Gastrocnemius medialis (tissue), 4 donors: Measurements from ENCODE around the gene GORAB.

Source experiments
- CTCF ChIP-seq, 5 experiments: fragments of 450-650 bp in 3 of 5; fragments of 200-600 bp in 2 of 5; sonication (generic) in 2 of 5; IDR thresholded peaks in 4 of 5; conservative IDR thresholded peaks in 1 of 5; 1 replicate in 4 of 5; 2 replicates in 1 of 5; pipeline ENCODE4 v1.5.1; 2016 to 2019; ENCODE audit warnings: antibody characterized with exemption in 5 of 5, mild to moderate bottlenecking in 3 of 5, moderate library complexity in 3 of 5
- POLR2A ChIP-seq, 2 donors: fragments of 450-650 bp; IDR thresholded peaks; one replicate each; pipeline ENCODE4 v1.6.1; 2017; ENCODE audit warnings: antibody characterized with exemption in 2 of 2, mild to moderate bottlenecking in 2 of 2, moderate library complexity in 2 of 2

GRCh38 chr1:170567214-170567613, 35.2 kb downstream of the GORAB start:
- TF ChIP-seq CTCF (IDR thresholded peaks at IDR 0.05 in 4 of 5, conservative IDR thresholded peaks at IDR 0.05 in 1 of 5): no peak
- no peak for TF ChIP-seq POLR2A (IDR thresholded peaks at IDR 0.05)
